Nephron (organoid): ENCODE measurements around the gene SAMD5.

Experiments
- H3K27ac Mint-ChIP-seq, 3 experiments: 2 replicates each; pipeline ENCODE4 v1.8.0; 2020; ENCODE audit warnings: mixed read lengths in 3 of 3, mild to moderate bottlenecking in 2 of 3, moderate library complexity in 1 of 3
- H3K27me3 Mint-ChIP-seq: 2 replicates; pipeline ENCODE4 v1.8.0; 2021; ENCODE audit warnings: low read depth, mild to moderate bottlenecking, moderate library complexity, mixed read lengths
- H3K36me3 Mint-ChIP-seq: 2 replicates; pipeline ENCODE4 v1.8.0; 2020; ENCODE audit warnings: low read depth, mixed read lengths
- H3K4me1 Mint-ChIP-seq: 2 replicates; pipeline ENCODE4 v1.8.0; 2020; ENCODE audit warnings: mixed read lengths
- H3K4me3 Mint-ChIP-seq, 3 experiments: 2 replicates each; pipeline ENCODE4 v1.8.0; 2020; ENCODE audit warnings: mild to moderate bottlenecking in 3 of 3, mixed read lengths in 3 of 3, moderate library complexity in 2 of 3
- H3K9me3 Mint-ChIP-seq: 2 replicates; pipeline ENCODE4 v1.8.0; 2020; ENCODE audit warnings: mixed read lengths
- CTCF ChIP-seq, 3 experiments: fragments of 200-600 bp; sonication (generic); IDR thresholded peaks; one replicate each; pipeline ENCODE4 v1.5.0; 2021; ENCODE audit warnings: antibody characterized with exemption in 3 of 3; ENCODE audit not compliant: unreplicated experiment in 3 of 3

SAMD5 gene

GRCh38 chr6:147618927-147619326, 110.4 kb downstream of the SAMD5 start:
- Mint-ChIP-seq H3K4me3 (no peak overlapping the region), H3K27ac (no peak overlapping the region), H3K4me1 (no peaks in the 10 kb centered on the region), H3K36me3 (no peaks in the 10 kb centered on the region), H3K27me3 (no peaks in the 10 kb centered on the region), H3K9me3 (peaks cover 3% of the 10 kb centered on the region)
- no peak for TF ChIP-seq CTCF (IDR thresholded peaks at IDR 0.05; ENCODE audit: unreplicated experiment in 3 of 3)
